Activated T-helper 17 cell treated with anti-CD3 and anti-CD28 coated beads, Interleukin-2, amount 50 U/mL, for 72 hours (primary cell): ENCODE data around the gene PEX14. TPM values are rescaled to one million over a fixed set of nuclear protein-coding genes. Genes with fewer than 3 reads are reported as not detected.

Source experiments
- ATAC-seq: fragments of 150-1000 bp; cut with Tn5 transposase; replicated peaks from 2 replicates; pipeline ENCODE4 v1.10.0; 2021; ENCODE audit warnings: mild to moderate bottlenecking, moderate library complexity
- H3K27ac Mint-ChIP-seq: one replicate; pipeline ENCODE4 v1.8.0; 2022; ENCODE audit warnings: mixed read lengths
- H3K27me3 Mint-ChIP-seq: one replicate; pipeline ENCODE4 v1.8.0; 2022; ENCODE audit warnings: mixed read lengths
- H3K36me3 Mint-ChIP-seq: one replicate; pipeline ENCODE4 v1.8.0; 2022; ENCODE audit warnings: low read depth, mild to moderate bottlenecking, mixed read lengths
- H3K4me1 Mint-ChIP-seq: one replicate; pipeline ENCODE4 v1.8.0; 2022; ENCODE audit warnings: mixed read lengths
- H3K4me3 Mint-ChIP-seq: one replicate; pipeline ENCODE4 v1.8.0; 2022; ENCODE audit warnings: mild to moderate bottlenecking, mixed read lengths
- H3K9me3 Mint-ChIP-seq: one replicate; pipeline ENCODE4 v1.8.0; 2022; ENCODE audit warnings: mixed read lengths
- total RNA-seq, 2 donors: library from RNA; stranded (reverse); gene quantifications; one replicate each; pipeline ENCODE4 v1.2.3, GENCODE V29; 2022

The PEX14 gene
- total RNA-seq, 2 donors from 2014 or later: 18.4 to 21.7 TPM

GRCh38 chr1:10529765-10530164 is 55.0 kb downstream of the PEX14 start:
- Mint-ChIP-seq H3K36me3 (no peaks in the 10 kb centered on the region), H3K27me3 (no peaks in the 10 kb centered on the region), H3K4me1 (peaks cover 17% of the 10 kb centered on the region), H3K9me3 (no peaks in the 10 kb centered on the region), H3K27ac (no peak overlapping the region), H3K4me3 (no peak overlapping the region)
- no peak for ATAC-seq

- Mint-ChIP-seq H3K4me1 (peaks cover 17% of the 10 kb centered on the region), H3K27ac (no peak overlapping the region), H3K27me3 (no peaks in the 10 kb centered on the region), H3K4me3 (no peak overlapping the region), H3K36me3 (no peaks in the 10 kb centered on the region), H3K9me3 (no peaks in the 10 kb centered on the region)
- no peak for ATAC-seq
Observed at GRCh38 chr1:10530281-10530740, 55.6 kb downstream of the PEX14 start.

- Mint-ChIP-seq H3K36me3 (peaks cover 5% of the 10 kb centered on the region), H3K27ac (no peak overlapping the region), H3K4me1 (peaks cover 17% of the 10 kb centered on the region), H3K27me3 (no peaks in the 10 kb centered on the region), H3K9me3 (no peaks in the 10 kb centered on the region), H3K4me3 (no peak overlapping the region)
- ATAC-seq: no peak
Observed at GRCh38 chr1:10530756-10531495, 56.2 kb downstream of the PEX14 start.

GRCh38 chr1:10532362-10532761 is 57.6 kb downstream of the PEX14 start:
- H3K4me3 Mint-ChIP-seq: no peak overlapping the region
- no peak for ATAC-seq
- no peak overlapping the region for H3K27ac Mint-ChIP-seq
- H3K9me3 Mint-ChIP-seq: no peaks in the 10 kb centered on the region
- H3K36me3 Mint-ChIP-seq: peaks cover 16% of the 10 kb centered on the region
- peaks cover 17% of the 10 kb centered on the region for H3K4me1 Mint-ChIP-seq
- no peaks in the 10 kb centered on the region for H3K27me3 Mint-ChIP-seq

GRCh38 chr1:10534519-10534918 is 59.8 kb downstream of the PEX14 start:
- H3K27ac Mint-ChIP-seq: no peak overlapping the region
- peaks cover 34% of the 10 kb centered on the region for H3K36me3 Mint-ChIP-seq
- H3K4me3 Mint-ChIP-seq: no peak overlapping the region
- no peaks in the 10 kb centered on the region for H3K27me3 Mint-ChIP-seq
- no peak for ATAC-seq
- peaks cover 29% of the 10 kb centered on the region for H3K4me1 Mint-ChIP-seq
- no peaks in the 10 kb centered on the region for H3K9me3 Mint-ChIP-seq

GRCh38 chr1:10536133-10536770 is 61.5 kb downstream of the PEX14 start:
- Mint-ChIP-seq H3K36me3 (peaks cover 48% of the 10 kb centered on the region), H3K27me3 (no peaks in the 10 kb centered on the region), H3K4me1 (peaks cover 26% of the 10 kb centered on the region), H3K9me3 (no peaks in the 10 kb centered on the region), H3K27ac (no peak overlapping the region), H3K4me3 (no peak overlapping the region)
- ATAC-seq: no peak

GRCh38 chr1:10537082-10537766 is 62.5 kb downstream of the PEX14 start:
- no peak for ATAC-seq
- no peak overlapping the region for H3K27ac Mint-ChIP-seq

GRCh38 chr1:10538646-10539355 is 64.1 kb downstream of the PEX14 start:
- Mint-ChIP-seq H3K27me3 (no peaks in the 10 kb centered on the region), H3K27ac (peak overlapping the region; percentile 25), H3K4me3 (no peak overlapping the region), H3K4me1 (peaks cover 33% of the 10 kb centered on the region), H3K9me3 (no peaks in the 10 kb centered on the region), H3K36me3 (peaks cover 59% of the 10 kb centered on the region)
- no peak for ATAC-seq

More at GRCh38 chr1:10537082-10537766, 62.5 kb downstream of the PEX14 start:
- no peaks in the 10 kb centered on the region for H3K9me3 Mint-ChIP-seq
- H3K4me3 Mint-ChIP-seq: no peak overlapping the region
- no peaks in the 10 kb centered on the region for H3K27me3 Mint-ChIP-seq
- peaks cover 57% of the 10 kb centered on the region for H3K36me3 Mint-ChIP-seq
- H3K4me1 Mint-ChIP-seq: peaks cover 26% of the 10 kb centered on the region

- peaks cover 59% of the 10 kb centered on the region for H3K36me3 Mint-ChIP-seq
- H3K27ac Mint-ChIP-seq: peak overlapping the region; percentile 25
- H3K9me3 Mint-ChIP-seq: no peaks in the 10 kb centered on the region
- peaks cover 35% of the 10 kb centered on the region for H3K4me1 Mint-ChIP-seq
- H3K27me3 Mint-ChIP-seq: no peaks in the 10 kb centered on the region
- no peak overlapping the region for H3K4me3 Mint-ChIP-seq
- no peak for ATAC-seq
Observed at GRCh38 chr1:10539411-10540043, 64.8 kb downstream of the PEX14 start.

GRCh38 chr1:10540277-10541005 is 65.7 kb downstream of the PEX14 start:
- no peak overlapping the region for H3K27ac Mint-ChIP-seq
- H3K27me3 Mint-ChIP-seq: no peaks in the 10 kb centered on the region
- peaks cover 34% of the 10 kb centered on the region for H3K4me1 Mint-ChIP-seq
- H3K4me3 Mint-ChIP-seq: no peak overlapping the region
- peaks cover 58% of the 10 kb centered on the region for H3K36me3 Mint-ChIP-seq
- ATAC-seq: no peak
- H3K9me3 Mint-ChIP-seq: no peaks in the 10 kb centered on the region

GRCh38 chr1:10541286-10541685 is 66.5 kb downstream of the PEX14 start:
- H3K9me3 Mint-ChIP-seq: no peaks in the 10 kb centered on the region
- no peak overlapping the region for H3K4me3 Mint-ChIP-seq
- peaks cover 50% of the 10 kb centered on the region for H3K36me3 Mint-ChIP-seq
- no peak overlapping the region for H3K27ac Mint-ChIP-seq
- ATAC-seq: no peak
- H3K27me3 Mint-ChIP-seq: no peaks in the 10 kb centered on the region
- H3K4me1 Mint-ChIP-seq: peaks cover 34% of the 10 kb centered on the region

- ATAC-seq: peak; percentile 29
- peaks cover 27% of the 10 kb centered on the region for H3K36me3 Mint-ChIP-seq
- no peaks in the 10 kb centered on the region for H3K9me3 Mint-ChIP-seq
- peak overlapping the region; percentile 16 for H3K27ac Mint-ChIP-seq
- H3K4me1 Mint-ChIP-seq: peaks cover 28% of the 10 kb centered on the region
- no peaks in the 10 kb centered on the region for H3K27me3 Mint-ChIP-seq
- no peak overlapping the region for H3K4me3 Mint-ChIP-seq
Observed at GRCh38 chr1:10544239-10544638, 69.5 kb downstream of the PEX14 start.

GRCh38 chr1:10546896-10547295 is 72.1 kb downstream of the PEX14 start:
- H3K9me3 Mint-ChIP-seq: no peaks in the 10 kb centered on the region
- no peak overlapping the region for H3K27ac Mint-ChIP-seq
- ATAC-seq: no peak
- peaks cover 6% of the 10 kb centered on the region for H3K36me3 Mint-ChIP-seq
- no peak overlapping the region for H3K4me3 Mint-ChIP-seq
- no peaks in the 10 kb centered on the region for H3K27me3 Mint-ChIP-seq
- H3K4me1 Mint-ChIP-seq: peaks cover 24% of the 10 kb centered on the region
